Epidermal melanocyte (primary cell): ENCODE data around the gene MSANTD3.

Source experiments
- DNase-seq: peaks from one replicate; pipeline ENCODE4 v3.0.0; 2011; ENCODE audit warnings: low spot score; ENCODE audit not compliant: insufficient read length

Gene MSANTD3

GRCh38 chr9:100465274-100465673 is 38.3 kb downstream of the MSANTD3 start:
- no peak for DNase-seq

GRCh38 chr9:100465761-100466160 is 38.8 kb downstream of the MSANTD3 start:
- no peak for DNase-seq

DNA sequence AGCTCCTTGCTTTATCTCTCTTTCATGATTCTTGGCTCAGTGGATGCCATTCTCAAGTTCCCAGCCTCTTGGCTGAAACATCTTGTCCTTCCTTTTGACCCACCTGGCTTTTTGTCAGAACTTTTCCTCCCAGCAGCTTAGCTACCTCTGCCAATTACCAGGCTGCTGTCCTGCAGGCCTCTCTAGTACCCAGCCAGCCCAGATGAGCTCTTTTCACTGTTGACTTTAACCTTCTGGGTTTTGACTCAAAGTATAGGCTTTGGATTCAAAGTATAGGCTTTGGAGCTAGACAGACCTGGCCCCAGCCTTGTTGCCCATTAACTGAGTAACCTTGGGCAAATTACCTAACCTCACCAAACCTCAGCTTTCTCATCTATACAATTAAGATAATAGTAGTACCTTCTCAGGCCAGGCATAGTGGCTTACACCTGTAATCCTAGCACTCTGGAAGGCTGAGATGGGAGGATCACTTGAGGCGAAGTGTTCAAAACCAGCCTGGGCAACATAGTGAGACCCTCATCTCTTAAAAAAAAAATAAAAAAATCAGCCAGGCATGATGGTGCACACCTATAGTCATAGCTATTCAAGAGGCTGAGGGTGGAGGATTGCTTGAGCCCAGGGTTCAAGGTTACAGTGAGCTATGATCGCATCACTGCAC is 39.4 kb downstream of the MSANTD3 start:
- DNase-seq, result no peak

DNA sequence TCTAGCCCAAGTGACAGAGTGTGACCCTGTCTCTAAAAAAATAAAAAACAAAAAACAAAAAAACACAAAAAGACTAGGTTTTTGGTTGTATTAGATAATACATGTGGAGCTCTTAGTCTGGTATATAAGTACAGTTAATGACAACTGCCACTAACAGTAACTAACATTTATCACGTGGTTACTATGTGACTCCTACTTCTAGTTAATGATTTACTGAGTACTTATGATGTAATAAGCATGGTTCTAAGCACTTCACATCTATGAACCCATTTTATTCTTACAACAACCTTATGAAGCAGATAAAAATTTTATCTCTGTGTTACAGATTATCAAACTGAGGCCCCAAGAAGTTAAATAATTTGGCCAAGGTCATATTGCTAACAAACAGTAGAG is 39.9 kb downstream of the MSANTD3 start:
- no peak for DNase-seq

GRCh38 chr9:100468041-100468440 is 41.1 kb downstream of the MSANTD3 start:
- no peak for DNase-seq

GRCh38 chr9:100472268-100472667 is 45.3 kb downstream of the MSANTD3 start:
- DNase-seq, result no peak

DNA sequence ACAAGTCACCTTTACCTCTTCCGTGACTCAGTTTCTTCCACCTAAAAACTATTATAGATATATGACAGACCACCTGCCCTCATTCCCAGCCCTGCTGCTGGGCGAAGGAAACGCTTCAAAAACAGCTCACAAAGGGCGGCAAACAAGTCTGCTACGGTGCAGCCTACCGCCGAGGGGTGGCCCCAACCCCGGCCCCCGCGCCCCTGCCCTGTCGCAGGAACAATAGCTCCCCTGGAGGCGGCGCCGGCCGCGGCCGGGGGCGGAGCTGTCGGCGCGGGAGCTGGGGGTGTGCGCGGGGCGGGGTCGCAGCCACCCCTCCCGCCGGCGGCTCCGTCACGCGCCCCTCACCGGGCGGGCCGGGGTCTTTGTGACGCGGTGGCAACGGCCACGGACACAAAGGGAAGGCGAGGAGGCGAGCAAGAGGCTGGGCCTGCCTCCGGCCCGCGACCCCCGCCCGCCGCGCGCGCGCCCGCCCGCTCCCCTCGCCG is 45.9 kb downstream of the MSANTD3 start, which contains the start of gene TMEFF1:
Gene TMEFF1, plus strand, starts transcription at position 362 of the 488 bp plus-strand sequence. CDS start 396 bp downstream, outside the sequence.
- peak; percentile 61 for DNase-seq

DNA sequence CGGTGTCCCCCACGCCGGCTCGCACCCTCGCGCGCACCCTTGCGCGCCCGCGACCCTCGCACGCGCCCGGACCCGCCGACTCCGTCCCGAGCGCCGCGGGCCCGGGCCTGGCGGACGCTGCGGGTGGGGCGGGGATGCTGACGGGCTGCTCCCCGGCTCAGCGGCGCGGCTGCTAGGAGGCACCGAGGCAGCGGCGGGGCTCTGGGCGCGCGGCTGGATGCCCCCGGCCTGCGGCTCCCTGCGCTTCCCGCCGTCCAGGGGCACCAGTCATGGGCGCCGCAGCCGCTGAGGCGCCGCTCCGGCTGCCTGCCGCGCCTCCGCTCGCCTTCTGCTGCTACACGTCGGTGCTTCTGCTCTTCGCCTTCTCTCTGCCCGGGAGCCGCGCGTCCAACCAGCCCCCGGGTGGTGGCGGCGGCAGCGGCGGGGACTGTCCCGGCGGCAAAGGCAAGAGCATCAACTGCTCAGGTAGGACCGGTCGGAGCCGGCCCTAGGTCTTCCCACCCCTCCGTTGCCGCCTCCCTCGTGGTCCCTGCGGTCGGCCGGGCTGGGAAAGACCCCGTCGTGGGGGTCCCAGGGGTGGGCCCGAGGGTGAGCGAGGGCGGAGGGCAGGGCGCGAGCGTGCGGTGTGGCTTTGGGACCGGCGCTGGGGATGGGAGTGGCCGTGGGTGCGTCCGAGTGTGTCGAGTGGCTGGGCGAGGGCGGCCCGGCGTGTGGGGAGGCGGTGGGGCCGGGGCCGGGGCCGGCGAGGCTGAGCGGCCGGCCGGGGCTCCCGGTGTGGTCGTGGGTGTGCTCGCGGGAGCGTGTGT is 46.5 kb downstream of the MSANTD3 start:
- no peak for DNase-seq

GRCh38 chr9:100474082-100474923 is 47.4 kb downstream of the MSANTD3 start:
- DNase-seq, result no peak

DNA sequence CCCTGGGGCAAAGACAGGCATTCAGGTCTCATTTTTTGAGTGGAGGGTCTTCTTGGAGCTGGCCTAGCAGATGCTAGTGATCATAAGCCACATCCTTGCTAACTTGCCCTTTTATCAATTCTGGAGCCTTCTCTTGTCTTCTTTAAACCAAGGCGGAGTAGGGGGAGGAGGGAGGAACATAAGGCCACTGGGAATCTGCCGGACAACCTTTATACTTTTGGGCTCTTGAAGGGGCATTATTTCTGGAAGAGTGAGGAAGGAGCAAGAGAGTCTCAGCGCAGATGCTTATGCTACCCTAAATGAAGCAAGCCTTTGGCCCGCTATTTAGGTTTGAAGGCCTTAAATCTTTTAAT is 48.0 kb downstream of the MSANTD3 start:
- no peak for DNase-seq

- no peak for DNase-seq
Measured at GRCh38 chr9:100477241-100477640, 50.3 kb downstream of the MSANTD3 start.

DNA sequence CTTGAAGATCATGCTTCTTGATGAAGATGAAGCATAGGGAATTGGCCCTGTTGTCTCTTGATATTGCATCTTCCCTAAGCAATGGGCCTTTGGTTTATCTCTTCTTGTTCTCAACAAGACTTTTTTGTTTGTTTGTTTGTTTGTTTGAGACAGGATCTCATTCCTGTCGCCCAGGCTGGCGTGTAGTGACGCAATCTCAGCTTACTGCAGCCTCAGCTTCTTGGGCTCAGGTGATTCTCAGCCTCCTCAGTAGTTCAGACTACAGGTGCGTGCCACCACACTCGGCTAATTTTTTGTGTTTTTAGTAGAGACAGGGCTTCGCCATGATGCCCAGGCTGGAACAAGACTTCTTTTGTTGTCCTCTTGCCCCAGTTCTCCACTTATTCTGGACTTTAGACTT is 51.2 kb downstream of the MSANTD3 start:
- DNase-seq, result no peak

DNA sequence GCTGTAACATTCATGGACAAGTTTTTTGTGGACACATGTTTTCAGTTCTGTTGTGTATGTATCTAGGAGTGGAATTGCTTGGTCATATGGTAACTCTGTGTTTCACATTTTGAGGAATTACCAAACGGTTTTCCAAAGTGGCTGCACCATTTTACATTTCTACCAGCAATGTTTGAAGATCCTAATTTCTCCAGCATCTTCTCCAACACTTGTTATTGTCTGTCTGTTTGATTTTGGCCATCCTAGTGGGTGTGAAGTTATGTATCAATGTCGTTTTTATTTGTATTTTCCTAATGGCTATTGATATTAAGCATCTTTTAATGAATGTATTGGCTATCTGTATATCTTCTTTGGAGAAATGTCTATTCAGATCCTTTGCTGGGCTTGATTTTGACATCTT is 52.9 kb downstream of the MSANTD3 start:
- DNase-seq, result no peak

DNA sequence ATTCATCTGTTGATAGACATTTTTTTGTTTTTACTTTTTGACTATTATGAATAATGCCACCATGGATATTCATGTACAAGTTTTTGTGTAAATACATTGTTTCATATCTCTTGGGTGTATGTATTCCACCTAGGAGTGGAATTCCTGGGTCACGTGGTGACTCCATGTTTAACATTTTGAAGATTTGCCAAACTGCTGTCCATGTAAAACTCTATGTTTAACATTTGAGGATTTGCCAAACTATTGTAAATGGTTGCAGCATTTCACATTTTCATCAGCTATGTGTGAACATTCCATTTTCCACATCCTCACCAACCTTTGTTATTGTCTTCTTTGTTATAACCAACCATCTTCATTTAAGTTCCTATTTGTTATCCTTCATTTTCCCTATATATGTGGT is 58.3 kb downstream of the MSANTD3 start:
- no peak for DNase-seq

- no peak for DNase-seq
Measured at GRCh38 chr9:100486479-100487176, 59.7 kb downstream of the MSANTD3 start.

- DNase-seq, result no peak
Measured at GRCh38 chr9:100488177-100488576, 61.2 kb downstream of the MSANTD3 start.

DNA sequence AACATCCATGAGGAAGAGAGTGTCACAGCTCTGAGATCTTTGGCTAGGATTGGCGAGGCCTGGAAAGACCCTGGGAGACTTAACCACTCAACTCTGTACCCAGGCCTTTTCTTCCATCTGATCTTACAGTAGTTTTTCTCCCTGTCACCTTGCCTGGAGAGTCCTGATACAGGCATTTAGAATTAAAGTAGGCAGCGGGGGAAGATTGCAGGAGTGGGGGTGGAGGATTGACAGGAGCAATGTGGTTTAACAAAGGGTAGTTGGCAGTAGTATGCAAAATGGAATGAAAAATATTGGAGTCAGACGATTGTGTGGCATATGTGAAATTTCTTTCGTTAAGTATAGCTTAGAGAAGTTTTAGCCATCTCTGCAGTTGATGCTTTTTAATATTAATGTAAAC is 62.9 kb downstream of the MSANTD3 start:
- DNase-seq, result no peak

DNA sequence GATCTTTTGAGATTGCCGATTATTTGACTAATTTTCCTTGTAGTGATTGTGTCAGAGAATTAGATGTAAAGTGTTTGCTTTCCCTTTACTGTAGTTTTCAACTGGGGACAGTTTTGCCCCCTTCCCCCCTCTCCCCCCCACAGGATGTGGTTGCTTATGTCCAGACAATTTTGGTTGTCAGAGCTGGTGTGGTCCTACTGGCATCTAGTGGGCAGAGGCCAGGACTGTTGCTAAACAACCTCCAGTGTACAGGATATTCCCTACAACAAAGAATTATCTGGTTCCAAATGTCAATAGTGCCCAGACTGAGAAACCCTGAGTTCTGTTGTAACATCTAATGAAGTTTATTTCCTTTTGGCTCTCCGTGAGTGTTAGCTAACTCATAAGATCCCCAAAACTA is 66.0 kb downstream of the MSANTD3 start:
- DNase-seq, result no peak

GRCh38 chr9:100498592-100498991 is 71.6 kb downstream of the MSANTD3 start:
- no peak for DNase-seq

DNA sequence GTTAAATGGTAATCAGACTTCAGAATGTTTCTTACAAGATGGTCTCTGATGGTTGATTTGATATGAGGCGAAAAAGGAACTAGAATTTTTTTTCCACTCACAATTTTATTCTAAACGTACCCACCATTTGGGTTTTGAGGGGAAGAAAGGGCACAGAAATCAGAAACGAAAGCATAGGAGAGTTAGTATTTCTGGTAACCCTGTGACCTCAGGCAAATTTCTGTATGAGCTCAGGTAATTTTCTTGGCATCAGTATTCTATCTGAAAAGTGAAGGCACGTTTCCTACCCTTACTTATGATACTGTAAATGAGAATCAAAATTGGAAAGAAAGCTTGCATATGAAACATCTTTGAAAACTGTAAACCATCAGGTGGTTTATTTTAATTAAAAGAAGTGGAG is 72.5 kb downstream of the MSANTD3 start:
- no peak for DNase-seq

GRCh38 chr9:100499866-100500265 is 72.9 kb downstream of the MSANTD3 start:
- DNase-seq, result no peak
